ENCODE measurements around the gene ZKSCAN5.

The ZKSCAN5 gene

DNA sequence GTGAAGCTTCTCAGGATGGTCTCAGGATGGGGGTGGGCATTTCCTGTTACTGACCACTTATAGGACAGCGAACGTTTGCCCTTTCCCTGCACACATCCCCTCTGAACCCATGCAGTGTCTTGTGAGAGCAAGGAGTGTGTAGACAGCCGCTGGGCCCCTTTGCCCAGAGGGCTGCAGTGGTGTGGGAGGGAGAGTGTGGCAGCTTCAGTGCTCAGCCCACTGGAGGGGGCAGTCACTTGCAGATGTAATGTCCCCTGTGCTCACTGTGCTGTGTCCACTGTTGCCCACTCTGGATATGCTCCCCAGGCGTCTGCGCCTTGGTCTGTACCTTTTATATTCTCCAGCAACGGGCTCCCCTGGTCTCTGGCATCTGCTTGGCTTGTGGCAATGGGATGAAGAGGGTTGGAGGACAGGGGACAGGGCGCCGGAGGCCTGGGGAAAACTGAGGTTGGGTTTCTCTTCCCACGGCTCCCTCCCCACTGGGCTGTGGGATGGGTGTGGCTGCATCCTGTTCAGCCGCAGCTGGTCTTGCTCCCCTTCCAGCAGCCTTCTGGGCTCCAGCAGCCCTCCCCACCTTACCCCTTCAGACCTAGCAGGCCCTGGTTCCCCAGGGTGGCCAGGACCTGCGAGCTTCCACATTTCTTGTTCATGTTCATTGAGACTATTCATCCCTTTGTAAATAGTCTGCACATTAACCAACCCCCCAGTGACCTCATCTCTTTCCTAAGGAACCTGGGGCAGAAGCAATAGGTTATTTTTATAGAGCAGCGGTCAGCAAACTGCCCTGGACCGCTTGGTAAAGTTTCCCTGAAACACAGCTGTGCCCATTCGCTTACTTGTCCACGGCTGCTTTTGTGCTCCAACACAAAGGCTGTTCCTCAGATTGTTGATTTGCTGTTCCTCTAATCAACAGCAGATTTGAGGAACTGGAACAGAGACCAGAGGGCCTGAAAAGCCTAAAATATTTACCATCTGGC is 25.7 kb upstream of the ZKSCAN5 start:
- TF ChIP-seq, protein P1, sequence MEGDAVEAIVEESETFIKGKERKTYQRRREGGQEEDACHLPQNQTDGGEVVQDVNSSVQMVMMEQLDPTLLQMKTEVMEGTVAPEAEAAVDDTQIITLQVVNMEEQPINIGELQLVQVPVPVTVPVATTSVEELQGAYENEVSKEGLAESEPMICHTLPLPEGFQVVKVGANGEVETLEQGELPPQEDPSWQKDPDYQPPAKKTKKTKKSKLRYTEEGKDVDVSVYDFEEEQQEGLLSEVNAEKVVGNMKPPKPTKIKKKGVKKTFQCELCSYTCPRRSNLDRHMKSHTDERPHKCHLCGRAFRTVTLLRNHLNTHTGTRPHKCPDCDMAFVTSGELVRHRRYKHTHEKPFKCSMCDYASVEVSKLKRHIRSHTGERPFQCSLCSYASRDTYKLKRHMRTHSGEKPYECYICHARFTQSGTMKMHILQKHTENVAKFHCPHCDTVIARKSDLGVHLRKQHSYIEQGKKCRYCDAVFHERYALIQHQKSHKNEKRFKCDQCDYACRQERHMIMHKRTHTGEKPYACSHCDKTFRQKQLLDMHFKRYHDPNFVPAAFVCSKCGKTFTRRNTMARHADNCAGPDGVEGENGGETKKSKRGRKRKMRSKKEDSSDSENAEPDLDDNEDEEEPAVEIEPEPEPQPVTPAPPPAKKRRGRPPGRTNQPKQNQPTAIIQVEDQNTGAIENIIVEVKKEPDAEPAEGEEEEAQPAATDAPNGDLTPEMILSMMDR (IDR thresholded peaks at IDR 0.05), result no peak

DNA sequence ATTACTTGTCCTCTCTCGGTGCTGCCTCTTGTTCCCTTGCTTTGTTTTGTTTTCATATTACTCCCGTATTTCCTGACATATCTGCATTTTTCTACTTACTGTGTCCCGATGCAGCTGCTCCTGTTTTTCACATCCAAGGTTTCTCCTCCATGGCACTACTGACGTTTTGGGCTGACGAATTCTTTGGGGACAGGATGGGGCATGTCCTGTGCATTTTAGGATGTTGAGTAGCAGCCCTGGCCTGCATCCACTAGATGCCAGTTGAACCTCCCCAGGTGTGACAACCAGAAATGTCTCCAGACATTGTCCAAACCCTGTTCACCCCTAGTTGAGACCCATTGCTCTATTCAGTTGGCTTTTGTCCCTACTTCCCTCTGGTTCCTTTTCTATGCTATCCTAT is 19.4 kb upstream of the ZKSCAN5 start:
- TF ChIP-seq, protein P1 (IDR thresholded peaks at IDR 0.05), result no peak

DNA sequence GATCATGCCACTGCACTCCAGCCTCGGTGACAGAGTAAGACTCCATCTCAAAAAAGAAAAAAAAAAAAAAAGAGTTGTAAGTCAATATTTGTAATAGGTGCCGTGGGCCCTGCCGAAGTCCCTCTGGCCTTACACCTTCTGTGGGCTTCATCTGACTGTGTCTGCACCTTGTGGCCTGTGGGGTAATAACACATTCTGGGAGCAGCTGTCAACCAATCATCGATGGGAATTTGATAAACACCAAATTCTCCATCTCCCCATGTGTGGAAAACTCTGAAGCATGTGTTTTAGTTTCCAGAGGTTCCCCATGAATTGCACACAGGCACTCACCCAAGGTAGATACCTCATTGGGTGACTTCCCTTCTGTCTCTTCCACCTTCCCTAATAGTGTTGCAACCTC is 15.2 kb upstream of the ZKSCAN5 start:
- TF ChIP-seq, protein P1 (IDR thresholded peaks at IDR 0.05), result no peak

DNA sequence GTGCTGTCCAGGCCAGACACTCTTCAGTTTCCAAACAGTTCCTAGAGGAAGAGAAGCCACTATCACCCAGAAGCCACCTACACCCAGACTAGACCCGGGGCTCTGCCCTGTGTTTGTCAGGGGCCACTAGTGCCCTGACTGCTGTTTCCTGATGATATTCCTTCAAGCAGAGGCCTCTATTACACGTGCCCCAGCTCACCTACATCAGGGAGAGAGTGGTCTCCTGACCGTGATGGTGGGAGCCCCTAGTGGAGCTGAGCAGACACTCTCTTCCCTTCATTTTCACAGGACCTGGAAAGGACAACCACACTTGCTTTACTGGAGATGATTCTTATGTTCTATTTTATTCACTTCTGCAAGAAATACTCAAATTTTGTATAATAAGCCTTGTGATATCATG is 13.6 kb upstream of the ZKSCAN5 start:
- TF ChIP-seq, protein P1 (IDR thresholded peaks at IDR 0.05), result no peak

GRCh38 chr7:99493823-99494222 is 10.6 kb upstream of the ZKSCAN5 start:
- TF ChIP-seq, protein P1 (IDR thresholded peaks at IDR 0.05), result no peak

GRCh38 chr7:99497766-99498545 is 6.5 kb upstream of the ZKSCAN5 start:
- TF ChIP-seq, protein P1 (IDR thresholded peaks at IDR 0.05), result no peak

DNA sequence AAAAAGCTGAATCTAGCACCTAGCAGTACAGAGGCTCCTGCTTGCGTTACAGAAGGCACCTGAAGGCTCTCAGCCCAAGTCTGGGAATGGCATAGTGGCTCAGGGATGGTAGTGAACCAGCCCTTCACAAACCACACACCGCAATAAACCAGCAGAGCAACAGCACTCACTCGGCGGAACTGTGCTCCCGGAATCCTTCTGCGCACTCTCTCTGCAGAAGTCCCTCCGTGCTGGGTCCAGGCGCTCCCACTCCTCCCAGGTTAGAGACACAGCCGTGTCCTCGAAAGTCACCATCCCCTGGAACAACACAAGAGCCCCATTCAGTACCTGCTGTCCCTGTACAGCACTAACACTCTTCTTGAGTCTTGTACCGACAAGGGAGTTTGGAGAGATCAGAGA is 5.9 kb upstream of the ZKSCAN5 start:
- TF ChIP-seq, protein P1 (IDR thresholded peaks at IDR 0.05), result no peak

Data from LNCAP (cell line).